Activated gamma-delta T cell (primary cell): ENCODE data around the gene DACT1.

Source experiments
- DNase-seq: peaks from one replicate; lab custom pipeline; 2025; lab: John Stamatoyannopoulos, UW

The DACT1 gene

DNA sequence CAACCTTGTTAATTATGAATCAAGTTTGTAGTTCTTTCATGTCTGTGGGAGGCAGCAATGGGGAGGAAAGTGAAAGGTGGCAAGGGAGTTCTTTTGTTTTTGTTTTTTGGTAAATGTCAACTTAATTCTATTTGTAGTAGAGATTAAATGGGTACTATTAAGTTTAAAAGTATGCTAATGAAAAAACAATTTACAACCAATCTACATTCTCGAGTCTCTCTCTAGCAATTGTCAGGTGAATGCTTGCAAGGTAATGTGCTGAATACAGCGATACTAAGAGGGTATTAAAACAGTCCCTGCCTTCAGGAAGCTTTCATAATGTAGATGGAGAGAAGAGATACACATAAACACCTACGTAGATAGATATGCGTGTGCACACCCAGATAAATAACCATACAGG lies 1.6 kb upstream of the DACT1 start:
- DNase-seq: no peak

DNA sequence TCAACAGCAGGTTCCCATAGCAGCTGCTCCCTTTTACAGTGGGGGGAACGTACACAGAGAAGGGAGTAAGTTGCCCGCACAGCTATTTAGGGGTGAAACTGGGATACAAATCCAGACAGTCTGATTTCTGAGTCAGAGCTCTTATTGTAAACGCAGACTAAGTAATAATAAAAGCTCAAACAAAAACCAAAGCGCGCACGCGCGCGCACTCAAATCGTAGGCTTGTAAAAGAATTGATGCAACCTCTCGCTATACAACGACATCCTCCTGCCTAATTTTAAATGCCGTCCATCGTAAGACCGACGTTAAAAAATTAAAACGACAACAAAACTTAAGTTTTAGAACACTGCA lies 747 bp upstream of the DACT1 start:
- no peak for DNase-seq

DNA sequence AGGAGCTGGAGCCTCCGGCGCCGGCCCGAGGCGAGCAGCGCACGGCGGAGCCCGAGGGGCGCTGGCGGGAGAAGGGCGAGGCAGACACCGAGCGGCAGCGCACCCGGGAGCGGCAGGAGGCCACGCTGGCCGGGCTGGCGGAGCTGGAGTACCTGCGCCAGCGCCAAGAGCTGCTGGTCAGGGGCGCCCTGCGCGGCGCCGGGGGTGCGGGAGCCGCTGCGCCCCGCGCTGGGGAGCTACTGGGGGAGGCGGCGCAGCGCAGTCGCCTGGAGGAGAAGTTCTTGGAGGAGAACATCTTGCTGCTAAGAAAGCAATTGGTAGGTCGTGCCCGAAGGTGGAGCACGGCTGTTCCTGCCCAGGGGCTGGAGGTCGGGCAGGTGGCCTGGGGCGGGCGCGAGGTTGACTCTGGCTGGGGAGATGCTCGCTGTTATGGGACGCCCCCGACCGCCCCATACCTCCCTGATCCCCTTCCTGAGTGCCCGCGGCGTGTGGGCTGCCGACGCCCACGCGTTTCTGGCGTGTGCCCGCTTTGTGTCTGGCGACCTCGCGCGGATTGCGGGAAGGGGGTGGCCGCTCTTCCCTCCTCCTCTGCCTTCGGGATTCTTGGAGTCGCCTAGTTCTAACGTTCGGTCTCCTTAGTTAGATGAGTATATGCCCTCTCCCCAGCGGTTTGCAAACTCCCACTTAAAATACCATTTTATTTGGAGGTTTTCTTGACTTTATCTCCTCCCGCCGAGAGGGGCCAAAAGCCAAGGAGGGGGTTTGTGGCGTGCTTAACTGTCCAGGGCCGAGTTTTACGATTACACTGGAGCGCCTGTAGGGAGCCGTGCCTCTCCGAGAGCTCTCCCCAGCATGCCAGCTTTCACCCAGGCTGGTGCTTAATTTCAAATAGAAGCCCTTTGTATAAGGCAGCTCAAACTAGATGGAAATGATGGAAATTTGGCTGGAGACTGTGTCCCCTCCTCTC lies 752 bp downstream of the DACT1 start:
- no peak for DNase-seq

DNA sequence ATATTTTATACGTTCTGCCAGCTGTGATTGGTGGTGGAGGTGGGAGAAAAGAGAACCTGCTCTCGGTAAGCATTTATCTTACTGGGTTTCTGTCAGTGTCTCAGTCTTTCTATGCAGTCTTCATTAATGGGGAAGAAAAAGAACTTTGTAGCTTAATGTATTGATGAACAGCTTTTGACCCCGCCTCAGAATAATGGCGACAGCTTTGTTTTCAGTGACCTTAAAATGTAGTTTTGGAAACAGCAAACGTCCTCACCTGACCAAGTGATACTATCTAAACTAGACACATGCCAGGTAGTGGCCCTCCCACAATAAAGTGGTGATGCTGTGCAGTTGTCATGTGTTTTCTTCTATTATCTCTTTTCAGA lies 1.4 kb downstream of the DACT1 start:
- DNase-seq: no peak

DNA sequence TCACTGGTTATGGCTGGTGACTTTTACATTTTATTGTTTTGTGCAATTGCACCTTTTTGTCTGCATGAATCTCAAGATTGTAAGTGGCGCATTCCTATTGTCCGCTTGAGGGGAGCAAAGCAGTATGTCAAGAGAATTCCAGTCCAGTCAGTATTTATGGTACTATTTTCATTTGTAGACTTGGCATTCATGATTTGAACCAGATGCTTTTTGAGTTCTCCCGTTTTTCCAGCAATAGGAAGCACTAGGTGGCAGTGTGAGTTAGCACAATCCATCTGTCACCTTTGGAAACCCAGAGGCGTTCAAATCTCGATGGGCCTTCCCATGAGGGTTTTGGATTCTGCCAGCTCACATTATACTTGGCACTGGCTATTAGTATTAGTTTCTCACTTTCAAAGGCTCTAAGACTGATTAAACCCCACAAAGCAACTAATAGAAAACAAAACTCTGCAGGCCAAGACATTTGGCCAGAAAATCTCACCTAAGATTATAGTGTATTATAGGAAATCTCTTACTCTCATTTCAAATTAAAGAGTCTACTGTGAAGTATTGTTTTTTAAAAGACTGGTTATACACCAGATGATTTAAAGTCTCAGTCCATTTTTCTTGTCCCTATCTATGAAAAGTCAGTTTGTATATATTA lies 2.2 kb downstream of the DACT1 start:
- DNase-seq: no peak

DNA sequence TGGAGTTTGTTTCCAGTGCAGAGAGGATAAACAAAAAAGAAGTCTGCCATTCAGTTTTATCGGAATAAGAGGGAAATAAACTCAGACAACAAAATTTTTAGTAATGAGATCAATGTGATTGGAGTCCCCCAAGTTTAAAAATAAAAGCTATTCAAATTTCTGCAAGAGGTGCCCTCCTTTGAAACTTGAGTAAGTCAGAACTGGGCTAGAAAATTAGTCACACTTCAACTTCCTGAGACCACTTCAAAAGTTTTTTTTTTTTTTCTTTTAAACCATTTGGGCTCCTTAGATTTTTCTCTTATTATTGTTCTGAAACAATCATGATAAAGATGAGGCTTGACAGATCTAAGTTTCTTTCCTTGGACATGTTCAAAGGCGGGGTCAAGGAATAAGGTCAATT lies 3.2 kb downstream of the DACT1 start:
- no peak for DNase-seq

DNA sequence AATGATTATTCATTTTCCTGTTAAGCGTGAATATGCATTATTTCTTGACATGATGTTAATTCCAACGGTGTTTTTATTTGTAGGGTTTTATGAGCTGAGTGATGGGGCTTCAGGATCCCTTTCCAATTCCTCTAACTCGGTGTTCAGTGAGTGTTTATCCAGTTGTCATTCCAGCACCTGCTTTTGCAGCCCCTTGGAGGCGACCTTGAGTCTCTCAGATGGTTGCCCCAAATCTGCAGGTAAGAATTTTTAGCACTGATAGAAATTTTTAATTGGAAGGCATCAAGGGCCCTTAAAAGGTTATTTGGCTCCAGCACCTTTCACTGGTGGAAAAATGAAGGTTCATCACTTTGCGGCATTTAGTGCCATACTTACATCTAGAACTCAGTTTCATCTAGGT lies 3.7 kb downstream of the DACT1 start:
- DNase-seq: no peak

DNA sequence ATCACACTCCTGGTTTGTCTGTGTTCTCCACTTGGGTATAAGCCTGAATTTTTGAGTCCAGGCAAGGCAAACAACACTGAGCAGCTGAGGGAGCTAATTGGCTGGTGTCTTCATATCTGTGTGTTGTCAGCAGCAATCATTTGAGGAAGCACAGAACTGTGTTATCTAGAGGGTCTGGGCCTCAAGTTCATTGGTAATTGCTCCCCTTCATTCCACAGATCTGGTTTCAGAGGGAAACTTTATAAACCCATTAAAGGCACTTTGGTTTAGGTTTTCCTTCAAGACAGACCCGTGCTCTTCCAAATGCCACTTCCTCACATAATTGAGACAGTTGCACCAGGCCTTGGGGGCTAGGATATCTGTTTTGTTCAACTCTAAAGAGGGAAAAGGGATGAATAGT lies 5.6 kb downstream of the DACT1 start:
- no peak for DNase-seq

DNA sequence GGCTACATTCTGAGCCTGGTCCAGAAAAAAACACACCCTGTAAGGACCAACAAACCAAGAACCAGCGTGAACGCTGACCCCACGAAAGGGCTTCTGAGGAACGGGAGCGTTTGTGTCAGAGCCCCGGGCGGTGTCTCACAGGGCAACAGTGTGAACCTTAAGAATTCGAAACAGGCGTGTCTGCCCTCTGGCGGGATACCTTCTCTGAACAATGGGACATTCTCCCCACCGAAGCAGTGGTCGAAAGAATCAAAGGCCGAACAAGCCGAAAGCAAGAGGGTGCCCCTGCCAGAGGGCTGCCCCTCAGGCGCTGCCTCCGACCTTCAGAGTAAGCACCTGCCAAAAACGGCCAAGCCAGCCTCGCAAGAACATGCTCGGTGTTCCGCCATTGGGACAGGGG lies 7.9 kb downstream of the DACT1 start:
- DNase-seq: no peak

DNA sequence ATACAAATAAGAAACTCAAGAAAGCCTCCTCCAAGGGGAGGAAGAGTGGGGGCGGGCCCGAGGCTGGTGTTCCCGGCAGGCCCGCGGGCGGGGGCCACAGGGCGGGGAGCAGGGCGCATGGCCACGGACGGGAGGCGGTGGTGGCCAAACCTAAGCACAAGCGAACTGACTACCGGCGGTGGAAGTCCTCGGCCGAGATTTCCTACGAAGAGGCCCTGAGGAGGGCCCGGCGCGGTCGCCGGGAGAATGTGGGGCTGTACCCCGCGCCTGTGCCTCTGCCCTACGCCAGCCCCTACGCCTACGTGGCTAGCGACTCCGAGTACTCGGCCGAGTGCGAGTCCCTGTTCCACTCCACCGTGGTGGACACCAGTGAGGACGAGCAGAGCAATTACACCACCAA lies 8.7 kb downstream of the DACT1 start:
- DNase-seq: no peak

DNA sequence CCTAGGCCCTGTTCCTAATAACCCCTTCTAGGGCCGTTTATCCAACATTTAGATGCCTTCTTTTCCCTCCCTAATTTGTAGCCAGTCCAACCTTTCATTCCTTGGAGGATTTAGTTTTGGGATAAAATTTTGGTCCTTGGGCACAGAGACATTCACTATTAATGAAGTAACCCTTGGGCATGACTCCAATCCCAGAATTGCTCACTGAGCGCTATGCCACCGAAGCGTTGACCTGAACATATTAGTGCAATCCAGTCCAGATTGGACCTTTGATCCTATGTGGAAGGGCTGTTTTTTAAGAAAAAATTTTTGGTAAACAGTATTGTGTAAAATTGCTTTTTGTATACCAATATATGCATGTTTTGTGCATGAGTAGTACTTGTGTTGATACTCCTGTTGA lies 10.0 kb downstream of the DACT1 start:
- no peak for DNase-seq

DNA sequence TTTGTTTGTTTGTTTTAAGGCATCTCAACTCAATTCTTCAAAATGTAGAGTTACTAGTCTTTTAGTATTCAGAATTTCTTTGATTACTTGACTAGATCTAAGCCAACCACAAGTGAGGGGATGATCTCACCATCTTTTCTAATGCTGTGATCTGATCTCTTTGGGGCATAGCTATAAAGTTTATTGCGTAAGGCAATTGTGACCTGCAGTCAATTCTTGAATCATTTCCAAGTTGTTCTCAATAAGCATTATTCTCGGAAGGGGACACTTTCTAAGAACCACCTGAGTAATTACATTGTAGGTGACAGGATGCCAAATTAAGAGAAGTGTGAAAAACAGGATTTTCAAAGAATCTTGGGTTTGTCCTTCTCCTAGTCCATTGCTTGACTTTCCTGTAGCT lies 13.1 kb downstream of the DACT1 start:
- DNase-seq: no peak

DNA sequence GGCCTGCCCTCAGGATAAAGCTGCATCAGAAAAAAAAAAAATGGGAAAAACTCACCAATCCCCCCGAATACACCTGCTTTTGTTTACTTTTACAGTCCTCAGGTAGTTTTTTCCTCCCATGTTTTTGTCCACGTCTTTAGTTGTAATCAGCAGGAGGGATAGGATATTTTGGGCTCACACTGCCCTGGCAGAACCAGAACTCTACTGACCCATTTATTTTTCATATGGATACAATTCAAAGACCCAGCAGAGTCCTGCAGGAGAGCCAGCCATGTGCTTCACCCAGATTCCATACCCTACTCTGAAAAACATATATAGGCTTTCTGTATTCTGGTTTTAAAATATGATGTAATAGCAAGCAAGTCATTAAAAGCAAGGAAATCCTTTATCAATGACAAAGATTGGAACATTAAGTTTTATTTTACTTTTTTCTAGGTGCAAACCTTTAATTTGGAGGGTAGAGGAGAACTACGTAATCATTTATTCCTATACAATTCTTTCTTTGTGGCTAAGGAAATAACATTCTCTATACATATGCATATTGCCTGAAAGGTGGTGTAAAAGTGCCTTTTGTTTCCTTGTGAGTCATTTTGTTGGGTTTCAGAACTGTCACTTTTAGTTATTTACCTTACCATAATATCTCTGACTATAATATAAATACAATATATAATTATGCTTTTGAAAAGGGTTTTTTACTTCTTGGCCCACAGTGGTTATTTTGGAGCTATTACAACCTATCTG lies 19.1 kb downstream of the DACT1 start:
- no peak for DNase-seq

DNA sequence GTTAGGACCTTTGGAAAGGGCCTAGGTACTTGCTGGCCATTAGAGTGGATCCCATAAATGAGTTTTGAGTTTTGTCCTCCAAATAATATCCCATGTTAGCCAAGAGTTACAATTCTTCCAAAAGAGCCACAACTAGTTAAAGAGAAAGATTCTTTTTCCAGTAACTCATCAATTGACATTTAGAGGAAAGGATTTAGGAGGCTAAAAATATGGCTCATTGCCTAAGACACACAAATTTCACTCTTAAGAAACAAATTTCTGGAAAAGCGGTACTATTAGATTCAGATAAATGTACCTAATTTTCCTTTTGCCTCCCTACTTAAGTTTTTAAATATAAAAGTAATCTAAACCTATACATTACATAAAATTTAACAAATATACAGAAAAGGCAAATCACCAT lies 21.3 kb downstream of the DACT1 start:
- no peak for DNase-seq

DNA sequence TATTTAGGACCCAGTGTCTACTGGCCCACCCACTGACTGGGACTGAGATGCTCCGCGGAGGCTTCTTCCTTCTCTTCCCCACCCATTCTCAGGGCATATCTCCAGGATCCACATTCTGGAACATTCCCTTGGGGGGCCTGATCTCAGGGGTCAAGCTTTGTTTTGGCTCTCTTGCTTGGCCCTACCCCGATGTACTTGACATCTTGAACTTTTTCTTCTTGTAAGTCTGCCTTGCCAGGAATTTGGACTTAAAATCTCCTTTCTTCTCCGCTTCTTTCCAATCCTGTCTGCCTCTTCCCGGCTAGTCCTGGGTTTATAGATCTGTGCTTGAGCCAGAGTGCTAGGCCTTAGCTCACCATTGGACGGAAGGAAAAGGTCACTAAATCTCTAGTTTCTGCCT lies 22.1 kb downstream of the DACT1 start:
- no peak for DNase-seq

DNA sequence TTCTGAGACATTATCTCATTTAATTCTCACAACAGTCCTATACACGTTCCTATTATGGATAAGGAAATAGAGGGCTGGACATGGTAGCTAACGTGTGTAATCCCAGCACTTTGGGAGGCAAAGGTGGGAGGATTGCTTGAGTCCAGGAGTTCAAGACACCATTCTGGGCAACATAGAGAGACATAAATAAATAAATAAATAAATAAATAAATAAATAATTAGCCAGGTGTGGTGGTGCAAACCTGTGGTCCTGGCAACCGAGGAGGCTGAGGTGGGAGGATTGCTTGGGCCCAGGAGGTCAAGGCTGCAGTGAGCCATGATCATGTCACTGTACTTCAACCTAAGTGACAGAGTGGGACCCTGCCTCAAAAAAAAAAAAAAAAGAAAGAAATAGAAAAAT lies 22.6 kb downstream of the DACT1 start:
- no peak for DNase-seq

DNA sequence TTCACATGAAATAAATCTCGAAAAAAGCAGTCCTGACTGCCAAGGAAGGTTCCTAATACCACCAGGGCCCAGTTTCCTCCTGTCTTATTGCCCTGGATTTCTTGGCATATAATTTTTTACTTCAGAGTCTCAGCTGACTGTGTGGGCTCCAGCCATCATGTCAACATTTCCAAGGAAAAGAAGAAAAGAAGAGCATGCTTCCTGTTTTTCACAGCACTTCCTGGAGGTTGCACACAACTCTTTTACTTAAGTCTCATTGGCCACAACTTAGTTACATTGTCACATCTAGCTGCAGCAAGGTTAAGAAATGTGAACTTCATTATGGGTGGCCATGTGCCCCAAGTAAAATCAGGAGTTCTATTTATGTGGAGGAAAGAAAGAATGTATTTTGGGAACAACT lies 24.3 kb downstream of the DACT1 start:
- no peak for DNase-seq

DNA sequence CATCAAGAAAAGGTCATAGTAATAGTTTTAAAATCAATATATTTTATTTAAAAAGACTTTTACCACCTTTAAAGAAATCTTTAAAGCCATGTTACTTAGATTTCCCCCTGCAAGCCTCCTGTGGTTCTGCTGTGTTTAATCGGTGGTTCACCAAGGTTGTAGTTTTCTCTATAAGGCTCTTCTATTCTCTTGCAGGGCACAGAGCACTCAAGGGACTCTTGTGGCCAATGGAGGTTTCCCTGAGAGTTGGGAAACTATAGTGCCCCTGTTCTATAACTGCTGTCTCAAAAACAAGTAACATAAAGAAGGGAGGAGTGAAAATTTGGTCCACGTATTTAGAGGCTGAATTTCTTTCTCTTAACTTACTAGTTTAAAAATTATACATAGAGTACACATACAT lies 25.0 kb downstream of the DACT1 start:
- DNase-seq: no peak

DNA sequence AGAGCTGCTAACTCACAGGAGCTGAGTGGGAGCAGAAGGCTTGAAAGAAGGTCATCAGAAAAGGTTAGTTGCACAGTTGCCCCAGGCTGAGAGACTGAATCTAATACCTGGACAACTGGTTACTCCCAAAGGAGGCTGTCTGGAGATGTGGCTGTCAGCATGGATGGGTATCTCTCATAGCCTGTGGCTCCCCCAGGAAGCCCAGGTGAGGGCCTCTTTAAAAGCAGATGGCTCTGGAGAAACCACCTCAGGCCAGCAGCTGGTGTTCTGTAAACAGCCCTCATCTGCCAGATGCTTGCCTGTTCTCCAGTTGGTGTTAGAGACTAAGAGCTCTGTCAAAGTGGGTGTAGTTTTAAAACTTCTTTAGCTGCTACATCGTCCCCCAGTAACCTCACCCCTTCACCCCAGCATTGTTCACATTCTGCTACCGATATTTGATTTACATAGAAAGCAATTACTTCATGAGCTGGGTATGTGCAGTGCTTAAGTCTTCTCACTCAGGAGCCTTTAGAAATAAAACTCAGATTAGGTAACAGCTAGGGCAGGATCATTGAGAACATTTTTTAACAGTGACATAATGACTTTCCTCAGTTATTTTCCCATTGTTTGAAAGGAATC lies 25.8 kb downstream of the DACT1 start:
- DNase-seq: no peak

DNA sequence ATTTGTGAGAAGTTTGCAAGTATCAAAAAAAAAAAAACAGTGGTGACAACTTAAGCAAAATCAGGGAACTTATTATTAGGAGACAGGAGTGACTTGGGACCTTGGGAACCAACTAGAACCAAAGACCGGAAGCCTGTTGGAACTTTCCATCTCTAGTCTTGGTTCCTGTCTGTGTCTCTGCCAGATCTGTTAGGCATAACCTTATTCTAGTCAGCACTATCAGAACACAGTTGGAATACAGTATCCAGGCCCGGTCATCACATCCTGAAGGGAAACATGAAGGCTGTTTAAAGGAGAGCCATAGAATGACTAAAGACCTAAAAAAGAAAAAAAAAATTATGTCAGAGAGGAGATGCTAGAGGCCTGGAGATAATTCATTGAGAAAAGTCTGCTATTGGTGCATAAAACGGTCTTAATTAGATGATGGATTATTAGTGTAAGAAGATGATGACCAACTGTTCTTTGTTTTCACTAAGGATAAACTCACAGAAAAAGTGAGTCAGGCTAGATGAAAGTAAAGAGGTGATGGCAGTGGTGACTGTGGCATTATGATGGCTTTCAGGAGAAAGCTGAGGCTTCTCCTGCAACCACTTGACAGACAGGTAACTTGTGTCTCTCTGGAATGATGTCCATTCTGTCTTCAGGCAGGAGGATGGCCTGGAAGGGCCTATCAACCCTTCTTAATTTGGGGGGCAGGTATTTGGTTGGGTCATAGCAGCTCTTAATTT lies 28.2 kb downstream of the DACT1 start:
- no peak for DNase-seq

DNA sequence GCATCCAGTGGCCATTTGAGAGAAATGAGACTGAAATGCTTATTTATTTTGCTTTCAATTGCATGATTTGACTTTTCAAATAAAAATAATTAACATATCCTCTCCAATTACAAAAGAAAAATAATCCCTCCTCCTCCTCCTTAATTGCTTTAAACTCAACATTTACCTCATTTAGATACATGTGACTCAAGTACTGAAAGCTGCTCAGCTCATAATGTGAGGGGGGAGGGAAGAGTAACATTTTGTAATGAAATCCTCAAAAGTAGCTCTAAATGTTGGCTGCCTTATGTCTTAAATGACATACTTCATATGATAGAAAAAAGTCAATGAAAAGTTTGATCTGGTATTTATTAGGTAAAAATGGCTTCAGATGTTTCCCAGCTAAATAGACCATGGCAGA lies 29.0 kb downstream of the DACT1 start:
- no peak for DNase-seq

DNA sequence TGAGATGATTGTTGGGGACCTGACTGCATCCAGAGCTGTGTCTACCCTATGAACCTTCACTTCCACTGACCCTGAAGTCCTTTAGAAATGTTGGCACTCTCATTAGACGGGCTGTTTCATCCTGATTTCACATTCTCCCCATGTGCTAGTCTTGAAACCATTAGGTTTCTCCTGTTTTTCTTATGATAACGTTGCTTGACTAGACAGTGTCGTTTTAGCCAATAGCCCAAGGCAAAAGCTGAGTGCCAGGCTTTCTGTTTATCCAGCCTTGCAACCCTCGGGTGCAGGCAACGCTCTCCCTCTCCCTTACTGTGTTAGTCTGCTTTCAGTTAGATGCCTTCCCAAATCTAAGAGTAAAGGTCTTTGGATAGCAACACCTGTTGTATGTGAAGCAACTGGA lies 30.1 kb downstream of the DACT1 start:
- no peak for DNase-seq
